ENCODE results near the gene FAM110A.

DNA sequence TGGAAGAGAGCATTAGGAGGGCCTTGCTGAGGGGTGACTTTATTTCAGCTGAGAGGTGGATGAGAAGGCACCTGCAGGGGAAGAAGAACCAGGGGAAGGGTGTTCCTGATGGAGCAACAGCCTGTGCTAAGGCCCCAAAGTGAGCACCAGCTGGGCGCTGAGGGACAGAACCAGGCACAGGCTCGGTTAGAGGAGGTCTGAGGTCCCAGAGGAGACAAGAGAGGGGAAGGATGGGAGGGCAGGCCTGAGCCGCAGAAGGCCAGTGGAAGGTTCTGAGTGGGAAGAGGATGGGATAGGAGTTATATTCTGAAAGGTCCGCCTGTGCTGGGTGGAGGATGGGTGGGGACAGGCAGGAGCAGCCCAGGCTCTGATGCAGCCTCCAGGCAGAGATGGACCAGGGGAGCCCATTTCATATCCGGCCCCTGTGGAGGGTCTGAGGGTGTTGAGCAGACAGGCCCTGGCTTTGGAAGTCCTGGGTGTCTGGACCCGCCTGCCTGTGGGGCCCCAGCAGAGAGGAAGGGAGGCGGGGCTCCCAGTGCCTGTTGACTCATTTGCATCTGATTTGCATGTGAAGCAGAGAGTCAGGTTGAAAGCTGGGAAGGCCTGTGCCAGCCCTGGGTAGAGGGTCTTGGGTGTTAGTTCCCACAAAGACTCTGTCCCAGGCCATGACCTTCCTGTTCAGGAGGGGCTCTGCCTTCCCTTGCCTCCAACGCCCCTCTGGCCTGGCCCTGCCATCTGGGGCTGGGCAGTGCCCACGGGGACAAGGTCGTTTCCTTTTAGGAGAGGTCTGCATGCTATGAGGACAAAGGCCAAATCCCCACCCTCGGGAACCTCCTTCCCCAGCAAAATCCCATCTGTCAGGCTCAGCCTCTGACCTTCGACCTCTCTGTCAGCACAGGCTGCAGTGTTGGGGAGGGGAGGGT is 10.6 kb upstream of the FAM110A start:
- TF ChIP-seq POLR2A (IDR thresholded peaks at IDR 0.05), result no peak
- TF ChIP-seq, protein P1, sequence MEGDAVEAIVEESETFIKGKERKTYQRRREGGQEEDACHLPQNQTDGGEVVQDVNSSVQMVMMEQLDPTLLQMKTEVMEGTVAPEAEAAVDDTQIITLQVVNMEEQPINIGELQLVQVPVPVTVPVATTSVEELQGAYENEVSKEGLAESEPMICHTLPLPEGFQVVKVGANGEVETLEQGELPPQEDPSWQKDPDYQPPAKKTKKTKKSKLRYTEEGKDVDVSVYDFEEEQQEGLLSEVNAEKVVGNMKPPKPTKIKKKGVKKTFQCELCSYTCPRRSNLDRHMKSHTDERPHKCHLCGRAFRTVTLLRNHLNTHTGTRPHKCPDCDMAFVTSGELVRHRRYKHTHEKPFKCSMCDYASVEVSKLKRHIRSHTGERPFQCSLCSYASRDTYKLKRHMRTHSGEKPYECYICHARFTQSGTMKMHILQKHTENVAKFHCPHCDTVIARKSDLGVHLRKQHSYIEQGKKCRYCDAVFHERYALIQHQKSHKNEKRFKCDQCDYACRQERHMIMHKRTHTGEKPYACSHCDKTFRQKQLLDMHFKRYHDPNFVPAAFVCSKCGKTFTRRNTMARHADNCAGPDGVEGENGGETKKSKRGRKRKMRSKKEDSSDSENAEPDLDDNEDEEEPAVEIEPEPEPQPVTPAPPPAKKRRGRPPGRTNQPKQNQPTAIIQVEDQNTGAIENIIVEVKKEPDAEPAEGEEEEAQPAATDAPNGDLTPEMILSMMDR (IDR thresholded peaks at IDR 0.05), result no peak
